Bronchial epithelial cell (primary cell): Measurements from ENCODE around the gene RBM34. TPM values are rescaled to one million over a fixed set of nuclear protein-coding genes. Genes with fewer than 3 reads are reported as not detected.

Experiments used
- DNase-seq: peaks from one replicate; pipeline ENCODE4 v3.0.0-alpha.2; 2010; ENCODE audit warnings: low read depth
- FAIRE-seq: peaks from 2 replicates; lab custom pipeline; 2011; peaks lifted over from hg19 to GRCh38; lab: Jason Lieb, UNC
- H3K27me3 ChIP-seq: 2 replicates; pipeline ENCODE4 v1.5.1; 2011; ENCODE audit warnings: low read length; ENCODE audit not compliant: control insufficient read depth, insufficient read depth
- H3K36me3 ChIP-seq: 2 replicates; pipeline ENCODE4 v1.5.1; 2011; ENCODE audit warnings: low read length; ENCODE audit not compliant: control insufficient read depth, insufficient read depth
- H3K4me3 ChIP-seq: 2 replicates; pipeline ENCODE4 v1.5.1; 2011; ENCODE audit warnings: mild to moderate bottlenecking, low read depth, low read length, control low read depth
- total RNA-seq: library from RNA; depleted of rRNA; stranded (reverse); fragments of >200 nt; gene quantifications from 2 replicates; pipeline ENCODE4 v1.2.1, GENCODE V29; 2014
- TF ChIP-seq, protein P1 (sequence below): IDR thresholded peaks from 2 replicates; pipeline ENCODE4 v1.5.1; 2011; ENCODE audit warnings: mild to moderate bottlenecking, moderate library complexity, low read length, control low read depth, inconsistent platforms; ENCODE audit not compliant: insufficient read depth, severe bottlenecking

RBM34 gene
- total RNA-seq, 1 donor from 2014 or later, result 60.6 TPM

- H3K27me3 ChIP-seq, result no peaks in the 10 kb centered on the region
- DNase-seq (peak; percentile 18), FAIRE-seq (no peak)
- no peak overlapping the region for H3K4me3 ChIP-seq
- TF ChIP-seq, protein P1, sequence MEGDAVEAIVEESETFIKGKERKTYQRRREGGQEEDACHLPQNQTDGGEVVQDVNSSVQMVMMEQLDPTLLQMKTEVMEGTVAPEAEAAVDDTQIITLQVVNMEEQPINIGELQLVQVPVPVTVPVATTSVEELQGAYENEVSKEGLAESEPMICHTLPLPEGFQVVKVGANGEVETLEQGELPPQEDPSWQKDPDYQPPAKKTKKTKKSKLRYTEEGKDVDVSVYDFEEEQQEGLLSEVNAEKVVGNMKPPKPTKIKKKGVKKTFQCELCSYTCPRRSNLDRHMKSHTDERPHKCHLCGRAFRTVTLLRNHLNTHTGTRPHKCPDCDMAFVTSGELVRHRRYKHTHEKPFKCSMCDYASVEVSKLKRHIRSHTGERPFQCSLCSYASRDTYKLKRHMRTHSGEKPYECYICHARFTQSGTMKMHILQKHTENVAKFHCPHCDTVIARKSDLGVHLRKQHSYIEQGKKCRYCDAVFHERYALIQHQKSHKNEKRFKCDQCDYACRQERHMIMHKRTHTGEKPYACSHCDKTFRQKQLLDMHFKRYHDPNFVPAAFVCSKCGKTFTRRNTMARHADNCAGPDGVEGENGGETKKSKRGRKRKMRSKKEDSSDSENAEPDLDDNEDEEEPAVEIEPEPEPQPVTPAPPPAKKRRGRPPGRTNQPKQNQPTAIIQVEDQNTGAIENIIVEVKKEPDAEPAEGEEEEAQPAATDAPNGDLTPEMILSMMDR, result peak; percentile 12
- peaks cover 3% of the 10 kb centered on the region for H3K36me3 ChIP-seq
Observed at GRCh38 chr1:235199441-235199840, 38.4 kb upstream of the RBM34 start.

- Histone ChIP-seq H3K27me3 (no peaks in the 10 kb centered on the region), H3K36me3 (peaks cover 4% of the 10 kb centered on the region), H3K4me3 (no peak overlapping the region)
- TF ChIP-seq, protein P1, result no peak
- no peak for FAIRE-seq
- no peak for DNase-seq
Observed at GRCh38 chr1:235190431-235190830, 29.4 kb upstream of the RBM34 start.

DNA sequence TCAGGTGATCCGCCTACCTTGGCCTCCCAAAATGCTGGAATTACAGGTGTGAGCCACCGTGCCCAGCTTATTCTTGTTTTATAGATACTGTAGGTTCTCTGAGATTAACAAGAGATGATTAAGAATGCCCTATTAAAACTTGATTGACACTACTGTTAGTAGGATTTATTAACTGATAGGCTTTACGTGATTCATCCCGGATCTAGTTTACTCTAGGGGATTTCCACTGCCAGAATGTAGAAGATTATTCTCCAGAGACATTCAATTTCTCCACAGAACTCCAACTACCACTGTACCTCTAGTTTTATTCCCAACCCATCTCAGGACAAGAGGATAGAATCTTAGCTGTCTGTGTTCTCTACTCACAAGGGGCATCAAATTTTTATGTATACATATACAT is 26.3 kb upstream of the RBM34 start:
- TF ChIP-seq, protein P1, result no peak
- no peak for FAIRE-seq
- DNase-seq, result no peak
- H3K27me3 ChIP-seq, result no peaks in the 10 kb centered on the region
- H3K36me3 ChIP-seq, result peaks cover 4% of the 10 kb centered on the region
- H3K4me3 ChIP-seq, result no peak overlapping the region

DNA sequence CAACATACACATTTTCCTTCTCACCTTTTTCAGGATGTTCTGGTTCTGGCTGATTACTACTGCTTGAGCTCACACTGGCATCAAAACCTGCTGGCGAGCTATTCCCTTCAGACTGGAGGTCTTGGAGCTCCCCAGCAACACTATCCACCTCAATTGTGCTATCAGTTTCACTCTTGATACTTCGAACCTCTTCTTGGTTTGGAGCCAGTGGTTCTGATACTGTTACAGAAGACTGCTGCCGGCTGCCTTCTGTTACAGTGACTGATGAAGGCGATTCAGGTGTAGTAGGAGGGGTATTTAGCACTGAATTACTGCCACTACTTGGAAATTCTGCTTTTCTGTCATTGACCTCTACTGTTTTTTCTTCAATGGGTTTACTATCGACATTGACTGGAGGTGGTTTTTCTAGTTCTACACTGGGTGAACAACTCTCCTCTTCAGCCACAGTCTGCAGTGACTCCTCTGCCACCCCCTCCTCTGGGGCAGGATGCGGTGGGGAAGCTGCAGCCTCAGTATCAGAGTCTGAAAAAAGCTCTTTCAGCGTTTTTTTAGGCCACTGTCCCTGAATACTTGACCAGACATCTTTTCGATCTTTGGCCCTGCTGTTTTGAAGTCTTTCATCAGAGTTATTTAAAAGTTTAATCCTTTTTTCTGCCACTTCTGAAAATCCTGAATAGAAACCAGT is 20.7 kb upstream of the RBM34 start:
- DNase-seq (no peak), FAIRE-seq (no peak)
- Histone ChIP-seq H3K4me3 (no peak overlapping the region), H3K27me3 (no peaks in the 10 kb centered on the region), H3K36me3 (peaks cover 2% of the 10 kb centered on the region)
- TF ChIP-seq, protein P1, result no peak

GRCh38 chr1:235180916-235181460 is 19.9 kb upstream of the RBM34 start:
- Histone ChIP-seq H3K4me3 (no peak overlapping the region), H3K36me3 (peaks cover 5% of the 10 kb centered on the region), H3K27me3 (no peaks in the 10 kb centered on the region)
- TF ChIP-seq, protein P1, result no peak
- no peak for FAIRE-seq
- no peak for DNase-seq

- H3K4me3 ChIP-seq, result no peak overlapping the region
- H3K36me3 ChIP-seq, result peaks cover 5% of the 10 kb centered on the region
- FAIRE-seq, result no peak
- H3K27me3 ChIP-seq, result no peaks in the 10 kb centered on the region
- TF ChIP-seq, protein P1, result no peak
- no peak for DNase-seq
Observed at GRCh38 chr1:235176486-235176885, 15.4 kb upstream of the RBM34 start.
